ENCODE results near the gene PHKA1. TPM values are rescaled to one million over a fixed set of nuclear protein-coding genes. Genes with fewer than 3 reads are reported as not detected.

Gene PHKA1
- total RNA-seq, 1 experiment from 2014 or later, result 5.1 TPM

DNA sequence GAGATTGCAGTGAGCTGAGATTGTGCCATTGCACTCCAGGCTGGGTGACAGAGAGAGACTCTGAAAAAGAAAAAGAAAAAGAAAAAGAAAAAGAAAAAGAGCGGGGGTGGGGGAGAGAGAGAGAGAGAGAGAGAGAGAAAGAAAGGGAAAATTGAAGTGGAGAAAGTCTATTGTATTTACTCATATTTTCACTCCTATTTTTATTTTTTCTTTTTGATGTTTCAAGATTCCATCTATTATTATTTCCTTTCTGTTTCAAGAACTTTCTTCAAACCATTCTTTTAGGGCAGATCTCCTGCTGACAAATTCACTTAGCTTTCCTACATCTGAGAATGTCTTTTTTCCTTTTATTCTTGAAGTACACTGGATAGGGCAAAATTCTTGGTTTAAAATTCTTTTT lies 83.9 kb downstream of the PHKA1 start:
- Histone ChIP-seq H3K36me3 (ENCODE audit: control insufficient read depth, insufficient read depth, low read length) (no peaks in the 10 kb centered on the region), H3K4me1 (no peaks in the 10 kb centered on the region), H3K9me3 (no peaks in the 10 kb centered on the region), H3K4me3 (ENCODE audit: low read depth, low read length) (no peak overlapping the region), H3K27me3 (replicated peaks; ENCODE audit: control insufficient read depth, insufficient read depth, low read length) (no peaks in the 10 kb centered on the region)
- intact Hi-C loops (cut with micrococcal nuclease; ENCODE audit: unreplicated experiment), result no loop called here
- ChIA-PET CTCF (no interaction called here), POLR2A (no interaction called here)
- H3K9me3 Mint-ChIP-seq (ENCODE audit: unreplicated experiment), result no peaks in the 10 kb centered on the region
- TF ChIP-seq, protein P1, sequence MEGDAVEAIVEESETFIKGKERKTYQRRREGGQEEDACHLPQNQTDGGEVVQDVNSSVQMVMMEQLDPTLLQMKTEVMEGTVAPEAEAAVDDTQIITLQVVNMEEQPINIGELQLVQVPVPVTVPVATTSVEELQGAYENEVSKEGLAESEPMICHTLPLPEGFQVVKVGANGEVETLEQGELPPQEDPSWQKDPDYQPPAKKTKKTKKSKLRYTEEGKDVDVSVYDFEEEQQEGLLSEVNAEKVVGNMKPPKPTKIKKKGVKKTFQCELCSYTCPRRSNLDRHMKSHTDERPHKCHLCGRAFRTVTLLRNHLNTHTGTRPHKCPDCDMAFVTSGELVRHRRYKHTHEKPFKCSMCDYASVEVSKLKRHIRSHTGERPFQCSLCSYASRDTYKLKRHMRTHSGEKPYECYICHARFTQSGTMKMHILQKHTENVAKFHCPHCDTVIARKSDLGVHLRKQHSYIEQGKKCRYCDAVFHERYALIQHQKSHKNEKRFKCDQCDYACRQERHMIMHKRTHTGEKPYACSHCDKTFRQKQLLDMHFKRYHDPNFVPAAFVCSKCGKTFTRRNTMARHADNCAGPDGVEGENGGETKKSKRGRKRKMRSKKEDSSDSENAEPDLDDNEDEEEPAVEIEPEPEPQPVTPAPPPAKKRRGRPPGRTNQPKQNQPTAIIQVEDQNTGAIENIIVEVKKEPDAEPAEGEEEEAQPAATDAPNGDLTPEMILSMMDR (IDR thresholded peaks at IDR 0.05; ENCODE audit: insufficient read depth in 1 of 2, low read depth in 1 of 2, low read length in 1 of 2, severe bottlenecking in 1 of 2, unreplicated experiment in 1 of 2), result no peak
- H3K4me3 Mint-ChIP-seq (ENCODE audit: unreplicated experiment), result no peak overlapping the region
- no peaks in the 10 kb centered on the region for H3K27me3 Mint-ChIP-seq (ENCODE audit: insufficient read depth, unreplicated experiment)
- no peak for DNase-seq
- BruUV-seq (replicated peaks), result no TSS peak
- H3K36me3 Mint-ChIP-seq (ENCODE audit: insufficient read depth, unreplicated experiment), result no peaks in the 10 kb centered on the region
- H3K4me1 Mint-ChIP-seq (ENCODE audit: low read depth, unreplicated experiment), result no peaks in the 10 kb centered on the region
- no peak overlapping the region for H3K27ac Mint-ChIP-seq (ENCODE audit: unreplicated experiment)

GRCh38 chrX:72624194-72624593 lies 89.9 kb downstream of the PHKA1 start:
- no TSS peak for BruUV-seq (replicated peaks)
- no peaks in the 10 kb centered on the region for H3K9me3 ChIP-seq
- H3K36me3 ChIP-seq (ENCODE audit: control insufficient read depth, insufficient read depth, low read length), result no peaks in the 10 kb centered on the region
- Mint-ChIP-seq H3K4me1 (ENCODE audit: low read depth, unreplicated experiment) (no peaks in the 10 kb centered on the region), H3K4me3 (ENCODE audit: unreplicated experiment) (no peak overlapping the region), H3K9me3 (ENCODE audit: unreplicated experiment) (no peaks in the 10 kb centered on the region), H3K36me3 (ENCODE audit: insufficient read depth, unreplicated experiment) (no peaks in the 10 kb centered on the region), H3K27me3 (ENCODE audit: insufficient read depth, unreplicated experiment) (no peaks in the 10 kb centered on the region), H3K27ac (ENCODE audit: unreplicated experiment) (no peak overlapping the region)
- POLR2A ChIA-PET, result no interaction called here
- H3K27me3 ChIP-seq (replicated peaks; ENCODE audit: control insufficient read depth, insufficient read depth, low read length), result no peaks in the 10 kb centered on the region
- intact Hi-C loops (cut with micrococcal nuclease; ENCODE audit: unreplicated experiment), result no loop called here
- no peak overlapping the region for H3K4me3 ChIP-seq (ENCODE audit: low read depth, low read length)
- no peak for DNase-seq
- H3K4me1 ChIP-seq, result peaks cover 11% of the 10 kb centered on the region; the same call in 1 of the 2 replicates
- CTCF ChIA-PET, result no interaction called here
- TF ChIP-seq, protein P1 (IDR thresholded peaks at IDR 0.05; ENCODE audit: insufficient read depth in 1 of 2, low read depth in 1 of 2, low read length in 1 of 2, severe bottlenecking in 1 of 2, unreplicated experiment in 1 of 2), result no peak

- Mint-ChIP-seq H3K27me3 (ENCODE audit: insufficient read depth, unreplicated experiment) (no peaks in the 10 kb centered on the region), H3K4me1 (ENCODE audit: low read depth, unreplicated experiment) (no peaks in the 10 kb centered on the region), H3K9me3 (ENCODE audit: unreplicated experiment) (no peaks in the 10 kb centered on the region), H3K4me3 (ENCODE audit: unreplicated experiment) (no peak overlapping the region), H3K27ac (ENCODE audit: unreplicated experiment) (no peak overlapping the region), H3K36me3 (ENCODE audit: insufficient read depth, unreplicated experiment) (no peaks in the 10 kb centered on the region)
- intact Hi-C loops (cut with micrococcal nuclease; ENCODE audit: unreplicated experiment), result no loop called here
- Histone ChIP-seq H3K27me3 (replicated peaks; ENCODE audit: control insufficient read depth, insufficient read depth, low read length) (no peaks in the 10 kb centered on the region), H3K9me3 (no peaks in the 10 kb centered on the region), H3K36me3 (ENCODE audit: control insufficient read depth, insufficient read depth, low read length) (no peaks in the 10 kb centered on the region), H3K4me1 (peaks cover 11% of the 10 kb centered on the region; the same call in 1 of the 2 replicates), H3K4me3 (ENCODE audit: low read depth, low read length) (no peak overlapping the region)
- POLR2A ChIA-PET, result no interaction called here
- CTCF ChIA-PET, result no interaction called here
- BruUV-seq (replicated peaks), result no TSS peak
- no peak for DNase-seq
- TF ChIP-seq, protein P1 (IDR thresholded peaks at IDR 0.05; ENCODE audit: insufficient read depth in 1 of 2, low read depth in 1 of 2, low read length in 1 of 2, severe bottlenecking in 1 of 2, unreplicated experiment in 1 of 2), result no peak
Measured at GRCh38 chrX:72621625-72622485, 92.3 kb downstream of the PHKA1 start.

Measured in Caco-2 (cell line).